Subcutaneous adipose tissue (tissue), 4 donors: ENCODE results near the gene DLD. TPM values are rescaled to one million over a fixed set of nuclear protein-coding genes. Genes with fewer than 3 reads are reported as not detected.

Experiments
- CTCF ChIP-seq: fragments of 450-650 bp; IDR thresholded peaks from one replicate; pipeline ENCODE4 v1.5.1; 2016; ENCODE audit warnings: low read depth, mild to moderate bottlenecking, control low read depth, antibody characterized with exemption, moderate library complexity
- total RNA-seq, 4 donors: library from RNA; depleted of rRNA; stranded (reverse); fragments of >200 nt; gene quantifications; one replicate each; pipeline ENCODE4 v1.1.0, GENCODE V29; 2016

Gene DLD
- total RNA-seq, 4 donors from 2014 or later, result 74.0 to 116 (median 100.0) TPM

- no peak for TF ChIP-seq CTCF
These were observed 70.4 kb downstream of the DLD start for GRCh38 chr7:107961405-107961804.

GRCh38 chr7:107962817-107963216 is 71.8 kb downstream of the DLD start:
- TF ChIP-seq CTCF, result no peak

GRCh38 chr7:107964510-107964909 is 73.5 kb downstream of the DLD start:
- TF ChIP-seq CTCF, result no peak

- no peak for TF ChIP-seq CTCF
These were observed 75.7 kb downstream of the DLD start for GRCh38 chr7:107966711-107967110.

GRCh38 chr7:107967420-107967819 is 76.4 kb downstream of the DLD start:
- no peak for TF ChIP-seq CTCF

- no peak for TF ChIP-seq CTCF
These were observed 77.5 kb downstream of the DLD start for GRCh38 chr7:107968449-107968848.

GRCh38 chr7:107969856-107970255 is 78.9 kb downstream of the DLD start:
- TF ChIP-seq CTCF, result no peak

Other genes starting within 250 kb of the DLD start
- gene SLC26A4, start 230.4 kb upstream of the DLD start, total RNA-seq, result under 1 TPM; 0.16 to 0.34 (median 0.20) TPM
- gene CBLL1, start 147.0 kb upstream of the DLD start, total RNA-seq, result 10 to 100 TPM; 23.0 to 48.9 (median 26.5) TPM
- gene SLC26A3, start 88.0 kb upstream of the DLD start, total RNA-seq, result under 1 TPM in 2 of 4 donors, not detected in 2; 0.33 to 0.85 TPM
- 100 to 1,000 TPM; 218 to 376 (median 309) TPM for gene LAMB1, start 112.0 kb downstream of the DLD start, total RNA-seq
- not detected for gene LAMB4, start 239.2 kb downstream of the DLD start, total RNA-seq